ENCODE data around the gene SUGCT.

GRCh38 chr7:40763319-40764287 is 628.8 kb downstream of the SUGCT start:
- TF ChIP-seq CTCF (IDR thresholded peaks at IDR 0.05) (no peak), POLR2A (IDR thresholded peaks at IDR 0.05) (no peak)

Data from stomach (tissue), 4 donors.